Mesenchymal stem cell (in vitro differentiated cells and primary cell): Measurements from ENCODE around the gene LAPTM5.

Source experiments
- DNase-seq: peaks from one replicate; pipeline ENCODE4 v3.0.0-alpha.2; 2013
- H2AFZ ChIP-seq: one replicate; pipeline ENCODE4 v1.6.1; 2013; ENCODE audit warnings: low read depth, mild to moderate bottlenecking, control low read depth, inconsistent platforms, low read length, moderate library complexity
- H2AK5ac ChIP-seq: 2 replicates; pipeline ENCODE4 v1.6.1; 2013; ENCODE audit warnings: low read length, moderate library complexity, mild to moderate bottlenecking, inconsistent platforms; ENCODE audit not compliant: severe bottlenecking
- H2BK120ac ChIP-seq: one replicate; pipeline ENCODE4 v1.6.1; 2013; ENCODE audit warnings: low read depth, mild to moderate bottlenecking, inconsistent platforms, low read length, moderate library complexity
- H2BK12ac ChIP-seq, 2 experiments: one replicate each; pipeline ENCODE4 v1.6.1; 2013; ENCODE audit warnings: inconsistent platforms in 2 of 2, low read length in 2 of 2, mild to moderate bottlenecking in 2 of 2, moderate library complexity in 2 of 2, control low read depth in 1 of 2
- H2BK15ac ChIP-seq: one replicate; pipeline ENCODE4 v1.6.1; 2013; ENCODE audit warnings: mild to moderate bottlenecking, low read depth, inconsistent platforms; ENCODE audit not compliant: poor library complexity, severe bottlenecking
- H2BK5ac ChIP-seq: 2 replicates; pipeline ENCODE4 v1.6.1; 2013; ENCODE audit warnings: low read depth, mild to moderate bottlenecking, low read length, control low read depth, inconsistent platforms; ENCODE audit not compliant: poor library complexity, severe bottlenecking
- H3K14ac ChIP-seq, 2 experiments: one replicate each; pipeline ENCODE4 v1.6.1; 2013; ENCODE audit warnings: inconsistent platforms in 2 of 2, low read length in 2 of 2, control low read depth in 1 of 2, mild to moderate bottlenecking in 1 of 2, moderate library complexity in 1 of 2
- H3K18ac ChIP-seq, 2 experiments: one replicate each; pipeline ENCODE4 v1.6.1; 2013; ENCODE audit warnings: inconsistent platforms in 2 of 2, low read length in 2 of 2, control low read depth in 1 of 2, low read depth in 1 of 2, mild to moderate bottlenecking in 1 of 2
- H3K23ac ChIP-seq, 2 experiments: one replicate each; pipeline ENCODE4 v1.6.1; 2013; ENCODE audit warnings: inconsistent platforms in 2 of 2, low read length in 2 of 2, mild to moderate bottlenecking in 2 of 2, moderate library complexity in 2 of 2, control low read depth in 1 of 2
- H3K27ac ChIP-seq: 2 replicates; pipeline ENCODE4 v1.5.1; 2013; ENCODE audit warnings: mild to moderate bottlenecking, moderate library complexity, low read length, control low read depth, inconsistent platforms; ENCODE audit not compliant: poor library complexity, severe bottlenecking
- H3K27me3 ChIP-seq, 2 experiments: 2 replicates each; pipeline versions ENCODE4 v1.6.1 to v1.7.0; 2013; ENCODE audit warnings: low read length in 2 of 2, mild to moderate bottlenecking in 2 of 2, moderate library complexity in 2 of 2, control low read depth in 1 of 2, inconsistent platforms in 1 of 2; ENCODE audit not compliant: control insufficient read depth in 1 of 2, insufficient read depth in 1 of 2
- H3K36me3 ChIP-seq, 2 experiments: 2 replicates each; pipeline versions ENCODE4 v1.6.1 to v1.7.0; 2013; ENCODE audit warnings: low read length in 2 of 2, control low read depth in 1 of 2, inconsistent platforms in 1 of 2, low read depth in 1 of 2, mild to moderate bottlenecking in 1 of 2; ENCODE audit not compliant: insufficient read depth in 2 of 2, control insufficient read depth in 1 of 2
- H3K4ac ChIP-seq, 2 experiments: one replicate each; pipeline ENCODE4 v1.6.1; 2013; ENCODE audit warnings: inconsistent platforms in 2 of 2, low read length in 2 of 2, mild to moderate bottlenecking in 2 of 2, moderate library complexity in 2 of 2, control low read depth in 1 of 2, low read depth in 1 of 2
- H3K4me1 ChIP-seq: 2 replicates; pipeline ENCODE4 v1.6.1; 2013; ENCODE audit warnings: low read depth, low read length, control low read depth; ENCODE audit not compliant: control insufficient read depth, insufficient read depth
- H3K4me2 ChIP-seq: 2 replicates; pipeline ENCODE4 v1.6.1; 2013; ENCODE audit warnings: low read length, mild to moderate bottlenecking, inconsistent platforms; ENCODE audit not compliant: poor library complexity, severe bottlenecking
- H3K4me3 ChIP-seq, 2 experiments: 2 replicates each; pipeline versions ENCODE4 v1.5.1 to v1.7.0; 2013; ENCODE audit warnings: low read length in 2 of 2, mild to moderate bottlenecking in 2 of 2, control low read depth in 1 of 2, low read depth in 1 of 2; ENCODE audit not compliant: insufficient read depth in 1 of 2
- H3K79me1 ChIP-seq: replicated peaks from 2 replicates; pipeline ENCODE4 v1.6.1; 2013; ENCODE audit warnings: mild to moderate bottlenecking, control low read depth, low read length, inconsistent platforms; ENCODE audit not compliant: poor library complexity, severe bottlenecking
- H3K9ac ChIP-seq: 2 replicates; pipeline ENCODE4 v1.7.0; 2013; ENCODE audit warnings: mild to moderate bottlenecking, low read length, moderate library complexity
- H3K9me3 ChIP-seq: 2 replicates; pipeline ENCODE4 v1.7.0; 2013; ENCODE audit warnings: mild to moderate bottlenecking, low read length; ENCODE audit not compliant: control insufficient read depth
- H4K8ac ChIP-seq: one replicate; pipeline ENCODE4 v1.6.1; 2013; ENCODE audit warnings: inconsistent platforms, mild to moderate bottlenecking, low read length, moderate library complexity
- H4K91ac ChIP-seq: one replicate; pipeline ENCODE4 v1.6.1; 2013; ENCODE audit warnings: mild to moderate bottlenecking, low read length, inconsistent platforms
- WGBS: methylation state at CpG from one replicate; pipeline ENCODE4 v1.1.7; 2013; ENCODE audit warnings: mixed read lengths; 5-methylcytosine and 5-hydroxymethylcytosine counted together

The LAPTM5 gene

DNA sequence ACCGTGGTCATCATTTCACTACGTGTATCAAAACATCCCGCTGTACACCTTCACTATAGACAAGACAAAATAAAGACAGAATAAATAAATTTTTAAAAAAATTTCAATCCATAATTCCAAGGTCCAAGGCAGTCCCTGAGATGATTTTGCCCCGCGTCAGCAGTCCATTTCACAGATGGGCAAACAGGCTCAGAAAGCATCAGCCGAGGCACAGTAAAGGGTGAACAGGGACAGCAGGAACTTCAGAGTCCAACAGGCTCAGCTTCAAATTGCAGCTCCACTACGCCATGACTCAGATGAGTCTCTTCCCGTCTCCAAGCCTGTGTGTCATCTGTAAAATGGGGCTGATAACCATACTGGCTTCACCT, 49.2 kb downstream of the LAPTM5 start:
- Histone ChIP-seq H3K9me3 (no peaks in the 10 kb centered on the region), H2BK5ac (no peak overlapping the region), H2BK120ac (no peak overlapping the region), H3K79me1 (no peaks in the 10 kb centered on the region), H3K18ac (no peak overlapping the region), H3K36me3 (no peaks in the 10 kb centered on the region), H3K27me3 (peaks cover 0 to 44% of the 10 kb centered on the region in 2 experiments), H3K4me2 (no peak overlapping the region), H2BK15ac (no peak overlapping the region), H2BK12ac (no peak overlapping the region), H3K14ac (no peak overlapping the region), H3K9ac (no peak overlapping the region), H4K91ac (no peak overlapping the region), H3K23ac (no peak overlapping the region), H2AK5ac (no peak overlapping the region), H2AFZ (no peak overlapping the region), H3K27ac (no peak overlapping the region), H3K4me3 (no peak overlapping the region), H4K8ac (no peak overlapping the region), H3K4me1 (peaks cover 8% of the 10 kb centered on the region), H3K4ac (no peak overlapping the region)
- DNase-seq: no peak
- WGBS: 38% methylated on average over 8 of the region's 8 CpGs

GRCh38 chr1:30707412-30708360, 49.9 kb downstream of the LAPTM5 start:
- no peak overlapping the region for H3K27ac ChIP-seq
- H3K4ac ChIP-seq: no peak overlapping the region
- H3K4me1 ChIP-seq: peaks cover 8% of the 10 kb centered on the region
- H3K9me3 ChIP-seq: no peaks in the 10 kb centered on the region
- no peak overlapping the region for H3K4me3 ChIP-seq
- no peak overlapping the region for H3K23ac ChIP-seq
- DNase-seq: peak; percentile 66
- H3K4me2 ChIP-seq: no peak overlapping the region
- no peak overlapping the region for H2AFZ ChIP-seq
- 44% methylated on average over 14 of the region's 16 CpGs for WGBS
- no peak overlapping the region for H3K14ac ChIP-seq
- H2BK12ac ChIP-seq: no peak overlapping the region
- no peak overlapping the region for H4K8ac ChIP-seq
- no peaks in the 10 kb centered on the region for H3K79me1 ChIP-seq
- H3K9ac ChIP-seq: no peak overlapping the region
- no peak overlapping the region for H2AK5ac ChIP-seq
- peaks cover 0 to 44% of the 10 kb centered on the region in 2 experiments for H3K27me3 ChIP-seq
- H3K18ac ChIP-seq: no peak overlapping the region
- H2BK15ac ChIP-seq: no peak overlapping the region
- H3K36me3 ChIP-seq: no peaks in the 10 kb centered on the region
- no peak overlapping the region for H2BK5ac ChIP-seq
- no peak overlapping the region for H4K91ac ChIP-seq
- no peak overlapping the region for H2BK120ac ChIP-seq

DNA sequence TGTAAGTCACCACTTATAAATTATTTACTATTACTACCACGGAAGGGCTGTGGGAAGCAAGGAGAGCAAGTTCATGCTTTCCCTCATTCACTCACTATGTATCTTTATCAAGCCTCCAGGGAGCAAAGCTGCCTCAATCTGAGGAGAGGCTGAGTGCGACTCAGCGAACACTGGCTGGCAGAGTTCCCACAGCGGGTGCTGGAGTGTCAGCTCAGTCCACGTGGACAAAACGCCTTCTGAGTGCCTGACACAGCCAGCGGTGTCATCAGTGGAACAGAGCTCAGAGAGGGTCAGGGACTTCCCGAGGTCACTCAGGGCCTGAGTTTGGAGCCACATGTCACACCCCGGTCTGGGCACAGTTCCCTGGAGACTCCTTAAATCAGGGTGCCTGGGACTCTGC, 51.0 kb downstream of the LAPTM5 start:
- 66% methylated on average over 9 of the region's 9 CpGs for WGBS
- peaks cover 8% of the 10 kb centered on the region for H3K4me1 ChIP-seq
- no peak overlapping the region for H2BK5ac ChIP-seq
- H3K27me3 ChIP-seq: peaks cover 0 to 41% of the 10 kb centered on the region in 2 experiments
- H2AFZ ChIP-seq: no peak overlapping the region
- H2AK5ac ChIP-seq: no peak overlapping the region
- H3K4me3 ChIP-seq: no peak overlapping the region
- H3K9me3 ChIP-seq: no peaks in the 10 kb centered on the region
- no peak overlapping the region for H2BK15ac ChIP-seq
- H3K9ac ChIP-seq: peak overlapping the region; percentile 21
- H3K4ac ChIP-seq: no peak overlapping the region
- H3K18ac ChIP-seq: no peak overlapping the region
- H4K8ac ChIP-seq: no peak overlapping the region
- no peaks in the 10 kb centered on the region for H3K36me3 ChIP-seq
- no peak overlapping the region for H3K4me2 ChIP-seq
- peak overlapping the region in 1 of 2 experiments; percentile 63 for H3K14ac ChIP-seq
- no peak overlapping the region for H2BK120ac ChIP-seq
- DNase-seq: peak; percentile 41
- no peaks in the 10 kb centered on the region for H3K79me1 ChIP-seq
- no peak overlapping the region for H2BK12ac ChIP-seq
- H3K27ac ChIP-seq: no peak overlapping the region
- no peak overlapping the region for H4K91ac ChIP-seq
- no peak overlapping the region for H3K23ac ChIP-seq

GRCh38 chr1:30705698-30706097, 51.9 kb downstream of the LAPTM5 start:
- no peaks in the 10 kb centered on the region for H3K79me1 ChIP-seq
- no peak overlapping the region for H2BK120ac ChIP-seq
- no peak overlapping the region for H3K23ac ChIP-seq
- H2BK5ac ChIP-seq: no peak overlapping the region
- H4K8ac ChIP-seq: no peak overlapping the region
- no peak overlapping the region for H3K4me3 ChIP-seq
- no peak overlapping the region for H3K4ac ChIP-seq
- H3K9ac ChIP-seq: no peak overlapping the region
- peaks cover 0 to 32% of the 10 kb centered on the region in 2 experiments for H3K27me3 ChIP-seq
- H2BK12ac ChIP-seq: no peak overlapping the region
- H3K9me3 ChIP-seq: no peaks in the 10 kb centered on the region
- H2AFZ ChIP-seq: no peak overlapping the region
- no peak overlapping the region for H3K14ac ChIP-seq
- no peak overlapping the region for H2BK15ac ChIP-seq
- no peak overlapping the region for H3K27ac ChIP-seq
- peaks cover 13% of the 10 kb centered on the region for H3K4me1 ChIP-seq
- 85% methylated on average over 4 of the region's 4 CpGs for WGBS
- no peak overlapping the region for H3K4me2 ChIP-seq
- DNase-seq: no peak
- no peak overlapping the region for H2AK5ac ChIP-seq
- H3K18ac ChIP-seq: no peak overlapping the region
- H3K36me3 ChIP-seq: no peaks in the 10 kb centered on the region
- no peak overlapping the region for H4K91ac ChIP-seq
